A549 (cell line): ENCODE results near the gene CHAF1B. TPM values are rescaled to one million over a fixed set of nuclear protein-coding genes. Genes with fewer than 3 reads are reported as not detected.
"Not testable (repeated sequence)": the region's sequence is repeated elsewhere in the genome, so short reads cannot be mapped to it uniquely, and the experiment has no call there.

Source experiments
- ATAC-seq, 2 experiments: fragments of 200-7000 bp in 1 of 2; fragments of >200 bp in 1 of 2; cut with Nextera tagmentation in 1 of 2; cut with Tn5 transposase in 1 of 2; 3 replicates each; pipeline versions ENCODE4 v1.8.0 to v1.9.1; 2018 to 2020; ENCODE audit warnings: mild to moderate bottlenecking in 1 of 2, moderate library complexity in 1 of 2
- CTCF ChIA-PET: fragments of 300-600 bp; sonication (Branson Sonifier 250); formaldehyde crosslinking; extraction: SDS; loops from one replicate; lab custom pipeline; 2021; ENCODE audit warnings: antibody characterized with exemption, inconsistent platforms; lab: Yijun Ruan, JAX
- POLR2A ChIA-PET: fragments of 350-600 bp; formaldehyde crosslinking; extraction: SDS; loops from one replicate; lab custom pipeline; 2021; ENCODE audit warnings: antibody characterized with exemption, inconsistent platforms; lab: Yijun Ruan, JAX
- DNase-seq, 2 experiments: peaks; one replicate each; pipeline versions ENCODE4 v3.0.0 to v3.0.0-alpha.2; 2011 to 2016; ENCODE audit warnings: low read depth in 1 of 2, low spot score in 1 of 2
- FAIRE-seq: peaks from 2 replicates; lab custom pipeline; 2011; peaks lifted over from hg19 to GRCh38; lab: Jason Lieb, UNC
- H3K27ac ChIP-seq, 2 experiments: fragments of >200 bp; sonication (Bioruptor Twin); formaldehyde crosslinking; 3 replicates each; pipeline ENCODE4 v1.5.1; 2016 to 2017
- H3K4me1 ChIP-seq: fragments of >200 bp; sonication (Bioruptor Twin); formaldehyde crosslinking; 3 replicates; pipeline ENCODE4 v1.6.1; 2016
- H3K4me2 ChIP-seq: fragments of >200 bp; sonication (Bioruptor Twin); formaldehyde crosslinking; 3 replicates; pipeline ENCODE4 v1.6.1; 2016
- H3K4me3 ChIP-seq: fragments of >200 bp; sonication (Bioruptor Twin); formaldehyde crosslinking; 3 replicates; pipeline ENCODE4 v1.5.1; 2016
- H3K9me3 ChIP-seq: fragments of >200 bp; sonication (Bioruptor Twin); formaldehyde crosslinking; 3 replicates; pipeline ENCODE4 v1.6.1; 2016
- CBX8 ChIP-seq: fragments of 200-600 bp; sonication (generic); IDR thresholded peaks from 2 replicates; pipeline ENCODE4 v1.6.1; 2016
- CHD2 ChIP-seq: fragments of 150-350 bp; IDR thresholded peaks from 2 replicates; pipeline ENCODE4 v1.6.1; 2014; ENCODE audit warnings: low read length; ENCODE audit not compliant: partially characterized antibody
- ESRRA ChIP-seq: fragments of 150-350 bp; IDR thresholded peaks from 2 replicates; pipeline ENCODE4 v1.6.1; 2014; ENCODE audit warnings: mild to moderate bottlenecking, low read length, borderline replicate concordance
- HOXA7 ChIP-seq: fragments of 250-450 bp; sonication (Bioruptor Pico); IDR thresholded peaks from 2 replicates; pipeline ENCODE4 v1.5.0; 2020; ENCODE audit warnings: mild to moderate bottlenecking, moderate library complexity
- HOXB5 ChIP-seq: fragments of 250-450 bp; sonication (Bioruptor Pico); IDR thresholded peaks from 2 replicates; pipeline ENCODE4 v1.5.0; 2020; ENCODE audit warnings: mild to moderate bottlenecking, moderate library complexity
- JUN ChIP-seq, 2 experiments: fragments of >200 bp; sonication (Bioruptor Twin); formaldehyde crosslinking; IDR thresholded peaks; 2 replicates in 1 of 2; 3 replicates in 1 of 2; pipeline ENCODE4 v1.6.1; 2016 to 2017
- JUNB ChIP-seq: fragments of >200 bp; sonication (Bioruptor Twin); formaldehyde crosslinking; IDR thresholded peaks from 2 replicates; pipeline ENCODE4 v1.6.1; 2016
- KDM5A ChIP-seq: fragments of 200-600 bp; sonication (generic); IDR thresholded peaks from 2 replicates; pipeline ENCODE4 v1.6.1; 2016; ENCODE audit warnings: antibody characterized with exemption, mild to moderate bottlenecking
- MAFK ChIP-seq: fragments of 450-650 bp; IDR thresholded peaks from 2 replicates; pipeline ENCODE4 v1.6.1; 2014; ENCODE audit not compliant: partially characterized antibody
- MAZ ChIP-seq: fragments of 150-350 bp; IDR thresholded peaks from 2 replicates; pipeline ENCODE4 v1.6.1; 2014; ENCODE audit warnings: antibody characterized with exemption, low read depth, low read length, borderline replicate concordance
- NFE2L2 ChIP-seq: fragments of 150-350 bp; conservative IDR thresholded peaks from 2 replicates; pipeline ENCODE4 v1.6.1; 2014; ENCODE audit warnings: low read length
- POLR2A ChIP-seq: IDR thresholded peaks from 2 replicates; pipeline ENCODE4 v1.6.1; 2012; ENCODE audit warnings: mild to moderate bottlenecking, low read length
- POLR2AphosphoS2 ChIP-seq: conservative IDR thresholded peaks from 2 replicates; pipeline ENCODE4 v1.6.1; 2012; ENCODE audit warnings: low read length, improper control_type of control experiment, inconsistent platforms
- RARB ChIP-seq: fragments of 250-450 bp; sonication (Bioruptor Pico); IDR thresholded peaks from 2 replicates; pipeline ENCODE4 v1.8.0; 2021; ENCODE audit warnings: mild to moderate bottlenecking, moderate library complexity
- SREBF2 ChIP-seq: fragments of 450-650 bp; IDR thresholded peaks from 2 replicates; pipeline ENCODE4 v1.6.1; 2014; ENCODE audit warnings: mild to moderate bottlenecking, moderate library complexity
- TFCP2L1 ChIP-seq: fragments of 250-450 bp; sonication (Bioruptor Pico); IDR thresholded peaks from 2 replicates; pipeline ENCODE4 v1.5.0; 2021; ENCODE audit warnings: mild to moderate bottlenecking
- TP53 ChIP-seq: fragments of 250-450 bp; sonication (Bioruptor Pico); IDR thresholded peaks from 2 replicates; pipeline ENCODE4 v1.5.0; 2021; ENCODE audit warnings: mild to moderate bottlenecking, moderate library complexity
- ZSCAN20 ChIP-seq: fragments of 250-450 bp; sonication (Bioruptor Pico); IDR thresholded peaks from 2 replicates; pipeline ENCODE4 v1.8.0; 2022; ENCODE audit warnings: mild to moderate bottlenecking, moderate library complexity
- WGBS: methylation state at CpG from one replicate; pipeline ENCODE4 v1.1.6; 2017; ENCODE audit errors: missing lambda C conversion rate; 5-methylcytosine and 5-hydroxymethylcytosine counted together
- polyA plus RNA-seq, 4 experiments: library from polyadenylated mRNA; depleted of rRNA in 3 of 4; stranded (reverse); fragments of >200 nt; fragmentation: RNase III in 1 of 4; extraction: RNeasy Plus Mini Kit Qiagen cat#74134 plus additional on column Dnase treatment in 1 of 4; gene quantifications; 2 replicates in 3 of 4; 3 replicates in 1 of 4; pipeline ENCODE4 v1.2.3, GENCODE V29; 2011 to 2017
- TF ChIP-seq, protein P1 (sequence below): fragments of 200-600 bp; sonication (generic); IDR thresholded peaks from 2 replicates; pipeline ENCODE4 v1.6.1; 2016; ENCODE audit warnings: antibody characterized with exemption, mild to moderate bottlenecking, moderate library complexity
- TF ChIP-seq, protein P2 (sequence below): fragments of >200 bp; sonication (Bioruptor Twin); formaldehyde crosslinking; IDR thresholded peaks from 2 replicates; pipeline ENCODE4 v1.6.1; 2016
- TF ChIP-seq, protein P3 (sequence below): fragments of 250-450 bp; sonication (Bioruptor Pico); IDR thresholded peaks from 2 replicates; pipeline ENCODE4 v1.5.0; 2021; ENCODE audit warnings: mild to moderate bottlenecking, moderate library complexity, borderline replicate concordance
- TF ChIP-seq, protein P4 (sequence below): fragments of 150-350 bp; IDR thresholded peaks from 2 replicates; pipeline ENCODE4 v1.6.1; 2014; ENCODE audit warnings: low read depth, mild to moderate bottlenecking, low read length
- TF ChIP-seq, protein P5 (sequence below): IDR thresholded peaks from 2 replicates; pipeline ENCODE4 v1.6.1; 2012

Gene CHAF1B
- polyA plus RNA-seq, 2 of the 4 experiments (the other 2 are of a cell fraction): 13.3 to 16.9 TPM

DNA sequence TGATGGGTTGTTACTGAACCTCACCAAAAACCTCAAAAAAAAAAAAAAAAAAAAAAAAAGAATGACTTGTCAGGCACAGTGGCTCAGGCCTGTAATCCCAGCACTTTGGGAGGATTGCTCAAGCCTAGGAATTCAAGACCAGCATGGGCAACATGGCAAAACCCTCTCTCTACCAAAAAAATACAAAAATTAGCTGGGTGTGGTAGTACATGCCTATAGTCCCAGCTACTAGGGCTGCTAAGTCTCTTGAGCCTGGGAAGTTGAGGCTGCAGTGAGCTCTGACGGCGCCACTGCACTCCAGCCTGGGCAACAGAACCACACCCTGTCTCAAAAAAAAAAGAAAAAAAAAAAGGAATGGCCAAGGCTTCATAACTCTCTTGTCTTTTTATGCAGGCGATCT lies 11.1 kb downstream of the CHAF1B start:
- FAIRE-seq: no peak
- CTCF ChIA-PET: interaction anchor here (0.6 to 1.1 kb wide), 2 partner anchors 23 to 261 kb away, joined by 4 read pairs; partner anchors contain the start of gene CBR3

DNA sequence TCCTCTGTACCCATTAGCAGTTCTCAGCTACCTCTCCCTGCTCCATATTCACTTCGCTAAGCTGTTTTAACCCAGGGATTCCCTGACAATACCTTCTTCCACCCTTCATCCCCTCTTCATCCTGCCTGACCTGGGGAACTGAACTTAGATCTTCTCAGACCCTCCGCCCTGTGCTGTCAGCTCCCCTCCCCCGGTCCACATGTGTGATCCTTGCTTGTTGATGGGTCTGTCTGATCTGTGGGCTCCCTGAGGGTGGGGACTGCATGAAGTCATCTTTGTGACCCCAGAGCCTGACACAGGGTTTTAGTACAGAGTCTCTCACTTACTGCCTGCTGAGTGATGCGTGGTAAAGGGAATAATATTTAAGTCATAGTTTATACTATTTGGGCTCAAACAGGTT lies 11.8 kb downstream of the CHAF1B start:
- no peaks in the 10 kb centered on the region for H3K4me1 ChIP-seq
- ChIA-PET CTCF (interaction anchor here (0.6 to 1.1 kb wide), 2 partner anchors 23 to 40 kb away, joined by 3 to 4 read pairs; no protein-coding TSS in a partner anchor), POLR2A (no interaction called here)
- no peak overlapping the region for H3K4me2 ChIP-seq
- WGBS: 90% methylated on average over 4 of the region's 4 CpGs
- DNase-seq: no peak
- no peak for TF ChIP-seq JUN (IDR thresholded peaks at IDR 0.05)
- TF ChIP-seq, protein P1, sequence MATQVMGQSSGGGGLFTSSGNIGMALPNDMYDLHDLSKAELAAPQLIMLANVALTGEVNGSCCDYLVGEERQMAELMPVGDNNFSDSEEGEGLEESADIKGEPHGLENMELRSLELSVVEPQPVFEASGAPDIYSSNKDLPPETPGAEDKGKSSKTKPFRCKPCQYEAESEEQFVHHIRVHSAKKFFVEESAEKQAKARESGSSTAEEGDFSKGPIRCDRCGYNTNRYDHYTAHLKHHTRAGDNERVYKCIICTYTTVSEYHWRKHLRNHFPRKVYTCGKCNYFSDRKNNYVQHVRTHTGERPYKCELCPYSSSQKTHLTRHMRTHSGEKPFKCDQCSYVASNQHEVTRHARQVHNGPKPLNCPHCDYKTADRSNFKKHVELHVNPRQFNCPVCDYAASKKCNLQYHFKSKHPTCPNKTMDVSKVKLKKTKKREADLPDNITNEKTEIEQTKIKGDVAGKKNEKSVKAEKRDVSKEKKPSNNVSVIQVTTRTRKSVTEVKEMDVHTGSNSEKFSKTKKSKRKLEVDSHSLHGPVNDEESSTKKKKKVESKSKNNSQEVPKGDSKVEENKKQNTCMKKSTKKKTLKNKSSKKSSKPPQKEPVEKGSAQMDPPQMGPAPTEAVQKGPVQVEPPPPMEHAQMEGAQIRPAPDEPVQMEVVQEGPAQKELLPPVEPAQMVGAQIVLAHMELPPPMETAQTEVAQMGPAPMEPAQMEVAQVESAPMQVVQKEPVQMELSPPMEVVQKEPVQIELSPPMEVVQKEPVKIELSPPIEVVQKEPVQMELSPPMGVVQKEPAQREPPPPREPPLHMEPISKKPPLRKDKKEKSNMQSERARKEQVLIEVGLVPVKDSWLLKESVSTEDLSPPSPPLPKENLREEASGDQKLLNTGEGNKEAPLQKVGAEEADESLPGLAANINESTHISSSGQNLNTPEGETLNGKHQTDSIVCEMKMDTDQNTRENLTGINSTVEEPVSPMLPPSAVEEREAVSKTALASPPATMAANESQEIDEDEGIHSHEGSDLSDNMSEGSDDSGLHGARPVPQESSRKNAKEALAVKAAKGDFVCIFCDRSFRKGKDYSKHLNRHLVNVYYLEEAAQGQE: no peak
- TF ChIP-seq HOXB5 (CRISPR knock-in tag): no peak
- TF ChIP-seq ZSCAN20 (CRISPR knock-in tag): no peak
- TF ChIP-seq CHD2: no peak
- TF ChIP-seq, protein P2, sequence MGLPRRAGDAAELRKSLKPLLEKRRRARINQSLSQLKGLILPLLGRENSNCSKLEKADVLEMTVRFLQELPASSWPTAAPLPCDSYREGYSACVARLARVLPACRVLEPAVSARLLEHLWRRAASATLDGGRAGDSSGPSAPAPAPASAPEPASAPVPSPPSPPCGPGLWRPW: no peak
- no peak for TF ChIP-seq MAFK
- TF ChIP-seq SREBF2: no peak
- no peak for TF ChIP-seq JUNB
- TF ChIP-seq POLR2A: no peak
- TF ChIP-seq TFCP2L1 (CRISPR knock-in tag): no peak
- no peak for TF ChIP-seq HOXA7 (CRISPR knock-in tag)
- TF ChIP-seq, protein P3, sequence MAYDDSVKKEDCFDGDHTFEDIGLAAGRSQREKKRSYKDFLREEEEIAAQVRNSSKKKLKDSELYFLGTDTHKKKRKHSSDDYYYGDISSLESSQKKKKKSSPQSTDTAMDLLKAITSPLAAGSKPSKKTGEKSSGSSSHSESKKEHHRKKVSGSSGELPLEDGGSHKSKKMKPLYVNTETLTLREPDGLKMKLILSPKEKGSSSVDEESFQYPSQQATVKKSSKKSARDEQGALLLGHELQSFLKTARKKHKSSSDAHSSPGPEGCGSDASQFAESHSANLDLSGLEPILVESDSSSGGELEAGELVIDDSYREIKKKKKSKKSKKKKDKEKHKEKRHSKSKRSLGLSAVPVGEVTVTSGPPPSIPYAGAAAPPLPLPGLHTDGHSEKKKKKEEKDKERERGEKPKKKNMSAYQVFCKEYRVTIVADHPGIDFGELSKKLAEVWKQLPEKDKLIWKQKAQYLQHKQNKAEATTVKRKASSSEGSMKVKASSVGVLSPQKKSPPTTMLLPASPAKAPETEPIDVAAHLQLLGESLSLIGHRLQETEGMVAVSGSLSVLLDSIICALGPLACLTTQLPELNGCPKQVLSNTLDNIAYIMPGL (CRISPR knock-in tag): no peak
- no peak for TF ChIP-seq ESRRA
- no peak for TF ChIP-seq POLR2AphosphoS2
- TF ChIP-seq CBX8: no peak
- no peak for TF ChIP-seq NFE2L2
- TF ChIP-seq RARB (CRISPR knock-in tag): no peak
- ATAC-seq: no peak; a peak in 1 of 6 replicates
- no peak overlapping the region for H3K4me3 ChIP-seq
- H3K9me3 ChIP-seq: no peaks in the 10 kb centered on the region
- no peak for FAIRE-seq
- no peak overlapping the region for H3K27ac ChIP-seq

More for the DNA sequence above, 11.1 kb downstream of the CHAF1B start:
- ATAC-seq: no peak
- Histone ChIP-seq H3K9me3 (no peaks in the 10 kb centered on the region), H3K4me3 (no peak overlapping the region), H3K4me1 (no peaks in the 10 kb centered on the region), H3K4me2 (no peak overlapping the region), H3K27ac (no peak overlapping the region)
- no peak for TF ChIP-seq TP53 (CRISPR knock-in tag)
- DNase-seq: no peak
- POLR2A ChIA-PET: no interaction called here
- 96% methylated on average over 3 of the region's 3 CpGs for WGBS

DNA sequence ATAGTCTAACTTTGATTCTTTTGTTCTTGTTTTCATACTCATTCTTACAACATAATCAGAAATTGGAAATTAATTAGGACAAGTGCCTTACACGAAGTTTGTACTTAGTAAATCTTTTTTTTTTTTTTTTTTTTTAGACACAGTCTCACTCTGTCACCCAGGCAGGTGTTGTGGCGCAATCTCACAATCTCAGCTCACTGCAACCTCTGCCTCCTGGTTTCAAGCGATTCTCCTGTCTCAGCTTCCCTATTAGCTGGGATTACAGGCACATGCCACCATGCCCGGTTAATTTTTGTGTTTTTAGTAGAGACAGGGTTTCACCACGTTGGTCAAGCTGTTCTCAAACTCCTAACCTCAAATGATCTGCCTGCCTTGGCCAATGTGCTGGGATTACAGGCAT lies 12.4 kb downstream of the CHAF1B start:
- WGBS: 77% methylated on average over 5 of the region's 5 CpGs
- TF ChIP-seq, protein P2: no peak
- TF ChIP-seq MAZ: no peak
- no peak for TF ChIP-seq KDM5A
- TF ChIP-seq, protein P4, sequence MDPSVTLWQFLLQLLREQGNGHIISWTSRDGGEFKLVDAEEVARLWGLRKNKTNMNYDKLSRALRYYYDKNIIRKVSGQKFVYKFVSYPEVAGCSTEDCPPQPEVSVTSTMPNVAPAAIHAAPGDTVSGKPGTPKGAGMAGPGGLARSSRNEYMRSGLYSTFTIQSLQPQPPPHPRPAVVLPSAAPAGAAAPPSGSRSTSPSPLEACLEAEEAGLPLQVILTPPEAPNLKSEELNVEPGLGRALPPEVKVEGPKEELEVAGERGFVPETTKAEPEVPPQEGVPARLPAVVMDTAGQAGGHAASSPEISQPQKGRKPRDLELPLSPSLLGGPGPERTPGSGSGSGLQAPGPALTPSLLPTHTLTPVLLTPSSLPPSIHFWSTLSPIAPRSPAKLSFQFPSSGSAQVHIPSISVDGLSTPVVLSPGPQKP: no peak
- no peak for TF ChIP-seq POLR2A
- TF ChIP-seq, protein P5, sequence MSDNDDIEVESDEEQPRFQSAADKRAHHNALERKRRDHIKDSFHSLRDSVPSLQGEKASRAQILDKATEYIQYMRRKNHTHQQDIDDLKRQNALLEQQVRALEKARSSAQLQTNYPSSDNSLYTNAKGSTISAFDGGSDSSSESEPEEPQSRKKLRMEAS: no peak
- Histone ChIP-seq H3K27ac (no peak overlapping the region), H3K9me3 (no peaks in the 10 kb centered on the region), H3K4me2 (no peak overlapping the region), H3K4me1 (no peaks in the 10 kb centered on the region), H3K4me3 (no peak overlapping the region)
- ChIA-PET POLR2A (no interaction called here), CTCF (interaction anchor here (0.5 to 0.6 kb wide), 3 partner anchors 20 to 264 kb away, joined by 3 read pairs; no protein-coding TSS in a partner anchor)
- ATAC-seq (no peak), FAIRE-seq (no peak), DNase-seq (no peak)

DNA sequence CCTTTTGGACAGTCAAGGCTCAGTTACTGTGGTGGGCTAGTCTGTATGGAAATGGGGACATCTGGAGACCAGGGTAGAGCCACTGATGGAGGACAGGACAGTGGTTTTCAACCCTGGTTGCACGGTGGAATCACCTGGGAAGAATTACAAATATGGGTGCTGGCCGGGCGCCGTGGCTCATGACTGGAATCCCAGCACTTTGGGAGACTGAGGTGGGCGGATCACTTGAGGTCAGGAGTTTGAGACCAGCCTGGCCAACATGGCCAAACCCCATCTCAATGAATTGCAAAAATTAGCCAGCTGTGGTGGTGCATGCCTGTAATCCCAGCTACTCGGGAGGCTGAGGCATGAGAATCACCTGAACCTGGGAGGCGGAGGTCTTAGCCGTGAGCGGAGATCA lies 14.5 kb downstream of the CHAF1B start:
- ATAC-seq, POLR2A ChIA-PET, H3K4me3 ChIP-seq, H3K4me1 ChIP-seq, H3K27ac ChIP-seq, H3K9me3 ChIP-seq, H3K4me2 ChIP-seq, FAIRE-seq, DNase-seq: not testable (repeated sequence)
- CTCF ChIA-PET: interaction anchor here (1.1 kb wide), 1 partner anchor 10 kb away, joined by 3 read pairs; no protein-coding TSS in a partner anchor
- WGBS: 90% methylated on average over 9 of the region's 9 CpGs
